ENCODE results near the gene SLC26A1.

DNA sequence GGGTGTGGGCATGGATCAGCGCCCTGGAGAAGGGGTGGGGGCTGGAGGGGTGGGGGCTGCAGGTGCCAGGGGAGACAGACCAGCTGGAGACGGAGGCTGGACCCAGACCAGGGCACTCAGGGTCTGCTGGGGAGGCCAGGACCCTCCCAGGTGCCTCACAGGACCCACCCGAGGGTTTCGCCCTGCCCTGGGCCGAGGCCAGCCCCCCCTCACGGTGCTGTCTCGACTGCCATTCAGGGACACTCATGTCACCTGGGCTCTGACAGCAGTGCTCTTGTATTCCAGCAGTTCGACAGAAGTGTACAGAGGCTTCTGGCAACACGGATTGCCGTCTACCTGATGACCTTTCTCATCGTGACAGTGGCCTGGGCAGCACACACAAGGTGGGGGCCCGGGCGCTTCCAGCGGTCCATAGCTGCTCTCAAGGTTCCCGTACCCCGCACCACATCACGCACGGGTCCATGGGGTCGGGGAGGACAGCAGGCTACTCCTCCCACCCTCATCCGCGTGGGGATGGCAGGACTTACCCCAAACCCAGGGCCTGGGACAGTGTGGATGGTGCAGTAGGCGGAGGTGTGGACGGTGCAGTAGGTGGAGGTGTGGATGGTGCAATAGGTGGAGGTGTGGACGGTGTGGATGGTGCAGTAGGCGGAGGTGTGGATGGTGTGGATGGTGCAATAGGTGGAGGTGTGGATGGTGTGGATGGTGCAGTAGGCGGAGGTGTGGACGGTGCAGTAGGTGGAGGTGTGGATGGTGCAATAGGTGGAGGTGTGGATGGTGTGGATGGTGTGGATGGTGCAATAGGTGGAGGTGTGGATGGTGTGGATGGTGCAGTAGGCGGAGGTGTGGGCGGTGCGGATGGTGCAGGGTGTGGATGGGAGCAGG is 42.8 kb downstream of the SLC26A1 start:
- TF ChIP-seq POLR2A (IDR thresholded peaks at IDR 0.05), result no peak
- TF ChIP-seq CTCF (IDR thresholded peaks at IDR 0.05), result no peak
- no peak for TF ChIP-seq EP300 (IDR thresholded peaks at IDR 0.05)
- no peak for TF ChIP-seq POLR2AphosphoS5 (IDR thresholded peaks at IDR 0.05)

Data from gastroesophageal sphincter (tissue), 3 donors.